Measurements from ENCODE around the gene PI4KB.

The PI4KB gene

DNA sequence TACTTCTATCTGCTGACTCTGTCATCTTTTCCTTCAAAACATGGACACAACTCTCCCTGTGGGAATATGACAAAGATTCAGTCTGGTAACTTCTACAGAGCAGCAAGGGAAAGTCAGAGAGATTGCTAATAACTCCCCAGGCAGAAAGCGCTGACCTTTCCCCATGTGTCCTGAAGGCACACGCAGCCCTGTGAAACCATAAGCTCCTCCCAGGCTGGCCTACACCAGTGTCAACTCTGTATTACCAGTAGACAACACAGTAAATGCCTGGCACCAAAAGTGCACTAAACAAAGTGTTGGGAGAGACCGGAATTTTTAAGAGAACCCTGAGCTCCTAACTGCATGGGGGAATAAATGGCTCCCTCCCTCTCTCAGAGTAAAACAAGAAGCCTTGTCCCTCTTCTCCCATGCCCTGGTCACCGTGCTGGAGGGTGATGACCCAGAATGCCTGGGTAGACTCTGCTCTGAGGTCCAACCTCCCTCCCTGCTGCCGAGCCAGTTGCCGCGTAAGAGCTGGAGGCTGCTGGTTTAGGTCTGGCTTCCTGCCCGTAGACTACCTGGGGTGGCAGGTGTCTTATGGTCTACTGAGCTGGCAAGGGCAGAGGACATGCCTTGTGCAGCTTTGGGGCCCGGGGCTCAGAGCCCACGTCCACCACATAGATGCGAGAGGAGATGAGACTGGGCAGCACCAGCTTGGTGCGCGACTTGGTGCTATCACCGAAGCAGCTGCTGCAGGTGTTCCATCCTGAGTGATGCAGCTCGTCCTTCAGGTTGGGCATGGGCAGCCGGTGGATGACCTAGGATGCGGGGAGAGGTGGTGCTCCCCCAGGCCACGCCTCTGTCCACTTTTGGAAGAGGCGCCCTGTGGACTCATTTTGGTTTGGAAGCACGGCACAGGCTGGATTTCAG lies 41.4 kb upstream of the PI4KB start:
- H3K27ac ChIP-seq, result no peak overlapping the region
- TF ChIP-seq, protein P1, sequence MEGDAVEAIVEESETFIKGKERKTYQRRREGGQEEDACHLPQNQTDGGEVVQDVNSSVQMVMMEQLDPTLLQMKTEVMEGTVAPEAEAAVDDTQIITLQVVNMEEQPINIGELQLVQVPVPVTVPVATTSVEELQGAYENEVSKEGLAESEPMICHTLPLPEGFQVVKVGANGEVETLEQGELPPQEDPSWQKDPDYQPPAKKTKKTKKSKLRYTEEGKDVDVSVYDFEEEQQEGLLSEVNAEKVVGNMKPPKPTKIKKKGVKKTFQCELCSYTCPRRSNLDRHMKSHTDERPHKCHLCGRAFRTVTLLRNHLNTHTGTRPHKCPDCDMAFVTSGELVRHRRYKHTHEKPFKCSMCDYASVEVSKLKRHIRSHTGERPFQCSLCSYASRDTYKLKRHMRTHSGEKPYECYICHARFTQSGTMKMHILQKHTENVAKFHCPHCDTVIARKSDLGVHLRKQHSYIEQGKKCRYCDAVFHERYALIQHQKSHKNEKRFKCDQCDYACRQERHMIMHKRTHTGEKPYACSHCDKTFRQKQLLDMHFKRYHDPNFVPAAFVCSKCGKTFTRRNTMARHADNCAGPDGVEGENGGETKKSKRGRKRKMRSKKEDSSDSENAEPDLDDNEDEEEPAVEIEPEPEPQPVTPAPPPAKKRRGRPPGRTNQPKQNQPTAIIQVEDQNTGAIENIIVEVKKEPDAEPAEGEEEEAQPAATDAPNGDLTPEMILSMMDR (conservative IDR thresholded peaks at IDR 0.05), result no peak
- no peak for TF ChIP-seq ZFX (IDR thresholded peaks at IDR 0.05)

DNA sequence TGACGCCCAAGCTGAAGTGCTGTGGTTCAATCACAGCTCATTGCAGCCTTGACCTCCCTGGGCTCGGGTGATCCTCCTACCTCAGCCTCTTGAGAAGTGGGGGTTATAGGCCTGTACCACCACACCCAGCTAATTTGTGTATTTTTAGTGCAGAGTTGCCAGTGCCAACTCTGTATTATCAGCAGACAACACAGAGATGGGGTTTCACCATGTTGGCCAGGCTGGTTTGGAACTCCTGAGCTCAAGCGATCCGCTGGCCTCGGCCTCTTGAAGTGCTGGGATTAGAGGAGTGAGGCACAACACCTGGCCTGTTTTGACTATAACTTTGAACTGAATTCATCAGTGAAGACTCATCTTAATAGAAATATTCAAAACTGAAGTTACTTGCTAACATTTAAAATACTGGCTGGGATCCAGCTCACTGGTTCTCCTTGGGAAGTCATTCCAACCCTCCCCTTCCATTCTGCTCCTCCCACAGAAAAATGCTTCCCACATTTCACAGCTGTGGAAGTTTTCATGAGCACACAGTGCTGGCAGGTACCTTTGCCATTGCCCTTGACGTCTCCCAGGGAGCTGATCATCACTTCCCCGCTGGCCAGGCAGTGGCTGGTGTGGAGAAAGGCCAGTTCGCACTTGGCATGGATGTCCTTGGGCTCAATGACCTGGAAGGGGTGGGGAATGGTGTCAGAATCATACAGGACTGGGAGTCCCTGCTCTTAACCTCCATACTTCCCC lies 40.6 kb upstream of the PI4KB start:
- no peak overlapping the region for H3K27ac ChIP-seq
- no peak for TF ChIP-seq ZFX (IDR thresholded peaks at IDR 0.05)
- TF ChIP-seq, protein P1 (conservative IDR thresholded peaks at IDR 0.05), result no peak

DNA sequence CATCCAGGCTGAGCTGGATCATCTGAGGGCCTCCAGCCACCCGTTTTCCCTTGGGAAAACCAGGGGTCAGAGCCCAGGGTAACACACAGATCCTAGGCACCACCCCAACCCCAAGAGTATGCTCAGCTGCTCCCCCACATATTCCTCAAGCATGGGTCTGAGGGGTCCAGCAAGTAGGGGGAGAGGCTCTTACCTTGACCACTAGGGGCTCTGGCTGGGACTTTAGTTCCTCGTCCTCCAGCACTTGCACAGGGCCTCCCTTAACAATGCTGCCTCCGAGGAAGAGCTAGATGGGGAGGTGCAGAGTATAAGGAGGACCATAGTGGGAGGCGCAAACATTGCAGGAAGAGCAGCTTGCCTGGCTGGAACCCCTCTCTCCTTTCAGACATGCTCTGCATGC lies 37.8 kb upstream of the PI4KB start:
- TF ChIP-seq, protein P1 (conservative IDR thresholded peaks at IDR 0.05), result no peak
- TF ChIP-seq ZFX (IDR thresholded peaks at IDR 0.05), result no peak
- no peak overlapping the region for H3K27ac ChIP-seq

DNA sequence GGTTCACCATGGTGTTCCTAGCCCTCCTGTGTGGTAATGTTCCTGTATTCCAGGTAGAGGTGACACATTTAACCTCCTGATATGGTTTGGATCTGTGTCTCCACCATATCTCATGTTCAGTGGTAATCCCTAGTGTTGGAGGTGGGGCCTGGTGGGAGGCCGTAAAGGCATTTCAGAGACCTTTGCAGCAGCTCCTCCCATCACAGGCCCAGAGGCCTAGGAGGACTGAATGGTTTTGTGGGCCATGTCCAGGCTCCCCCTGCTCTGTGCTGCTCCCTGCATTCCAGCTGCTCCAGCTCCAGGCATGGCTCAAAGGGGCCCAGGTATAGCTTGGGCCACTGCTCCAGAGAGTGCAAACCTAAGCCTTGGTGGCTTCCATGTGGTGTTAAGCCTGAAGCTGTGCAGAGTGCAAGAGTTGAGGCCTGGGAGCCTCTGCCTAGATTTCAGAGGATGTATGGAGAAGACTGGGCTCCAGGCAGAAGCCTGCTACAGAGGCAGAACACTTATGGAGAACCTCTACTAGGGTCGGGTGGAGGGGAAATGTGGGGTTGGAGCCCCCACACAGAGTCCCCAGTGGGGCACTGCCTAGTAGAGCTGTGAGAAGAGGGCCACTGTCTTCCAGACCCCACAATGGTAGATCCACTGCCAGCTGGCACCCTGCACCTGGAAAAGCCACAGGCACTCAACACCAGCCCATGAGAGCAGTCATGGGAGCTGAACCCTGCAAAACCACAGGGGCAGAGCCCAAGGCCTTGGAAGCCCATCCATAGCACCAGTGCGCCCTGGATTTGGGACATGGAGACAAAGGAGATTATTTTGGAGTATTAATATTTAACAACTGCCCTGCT lies 35.3 kb upstream of the PI4KB start:
- H3K27ac ChIP-seq, result no peak overlapping the region
- TF ChIP-seq, protein P1 (conservative IDR thresholded peaks at IDR 0.05), result no peak
- no peak for TF ChIP-seq ZFX (IDR thresholded peaks at IDR 0.05)

DNA sequence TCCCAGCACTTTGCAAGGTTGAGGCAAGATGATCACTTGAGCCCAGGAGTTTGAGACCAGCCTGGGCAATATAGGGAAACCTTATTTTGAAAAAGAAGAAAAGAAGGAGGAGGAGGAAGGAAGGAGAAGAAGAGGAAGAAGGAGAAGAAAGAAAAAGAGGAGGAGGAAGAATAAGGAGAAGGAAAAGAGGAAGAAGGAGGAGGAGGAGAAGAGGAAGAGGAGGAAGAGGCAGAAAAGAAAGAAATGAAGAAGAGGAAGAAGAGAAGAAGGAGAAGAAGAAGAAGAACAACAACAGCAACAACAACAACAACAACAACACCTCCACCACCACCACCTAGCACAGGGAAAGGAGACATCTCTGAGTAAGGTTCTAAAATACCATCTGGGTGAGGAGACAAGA lies 34.7 kb upstream of the PI4KB start:
- TF ChIP-seq ZFX (IDR thresholded peaks at IDR 0.05), result no peak
- TF ChIP-seq, protein P1 (conservative IDR thresholded peaks at IDR 0.05), result no peak
- H3K27ac ChIP-seq, result no peak overlapping the region

DNA sequence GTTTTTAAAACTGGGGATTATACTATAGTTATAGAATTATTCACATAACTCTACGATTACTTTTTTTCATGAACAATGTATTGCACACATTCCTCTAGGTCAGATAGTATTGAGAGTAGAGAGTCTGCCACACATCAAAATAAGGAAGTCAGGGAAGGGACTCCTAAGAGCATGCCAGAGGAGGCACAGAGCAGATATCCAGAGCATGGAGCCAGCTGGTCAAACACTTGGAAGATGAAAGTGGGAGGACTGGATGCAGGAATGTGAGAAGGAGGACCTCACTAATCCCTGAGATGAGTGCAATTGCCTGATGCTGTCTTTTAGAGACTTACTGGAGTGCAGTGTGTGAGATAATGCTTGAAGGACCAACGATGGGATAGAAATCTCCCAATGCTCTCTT lies 29.5 kb upstream of the PI4KB start:
- no peak for TF ChIP-seq ZFX (IDR thresholded peaks at IDR 0.05)
- TF ChIP-seq, protein P1 (conservative IDR thresholded peaks at IDR 0.05), result no peak
- H3K27ac ChIP-seq, result no peak overlapping the region
